ENCODE measurements around the gene ATXN2L. TPM values are rescaled to one million over a fixed set of nuclear protein-coding genes. Genes with fewer than 3 reads are reported as not detected.

The ATXN2L gene
- total and polyA plus RNA-seq, 2 experiments from 2014 or later = 134 to 192 TPM

DNA sequence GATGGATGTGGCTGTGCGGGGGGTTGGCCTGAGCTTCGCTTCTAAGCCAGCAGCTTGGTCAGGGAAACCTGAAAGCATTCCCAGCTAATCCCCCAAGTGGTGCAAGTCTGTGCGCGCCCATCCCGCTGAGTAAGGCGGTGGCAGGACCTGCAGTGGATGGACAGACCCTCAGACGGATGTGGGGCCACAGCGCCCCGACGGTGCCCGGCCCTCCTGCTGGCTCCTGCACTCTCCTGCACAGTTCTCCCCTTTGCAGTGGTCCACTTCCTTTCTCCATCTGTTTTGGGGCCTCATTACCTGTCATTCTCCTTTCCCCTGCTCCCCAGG is 57.8 kb downstream of the ATXN2L start (continued):
- TF ChIP-seq EZH2phosphoT487 (IDR thresholded peaks at IDR 0.05; ENCODE audit: unreplicated experiment) = no peak
- no peak for TF ChIP-seq NANOG (IDR thresholded peaks at IDR 0.05; ENCODE audit: borderline replicate concordance)
- TF ChIP-seq ZNF462 (CRISPR knock-in tag; IDR thresholded peaks at IDR 0.05) = no peak
- TF ChIP-seq CREB1 (CRISPR knock-in tag; IDR thresholded peaks at IDR 0.05; ENCODE audit: low read depth) = no peak
- TF ChIP-seq ZNF114 (CRISPR knock-in tag; IDR thresholded peaks at IDR 0.05) = no peak
- no peak for TF ChIP-seq POLR2AphosphoS5 (IDR thresholded peaks at IDR 0.05; ENCODE audit: low read depth)
- no peak for TF ChIP-seq STAT1 (IDR thresholded peaks at IDR 0.05; ENCODE audit: unreplicated experiment)
- no peak for TF ChIP-seq JUNB (IDR thresholded peaks at IDR 0.05; ENCODE audit: unreplicated experiment)
- no peak for TF ChIP-seq ZNF331 (CRISPR knock-in tag; IDR thresholded peaks at IDR 0.05; ENCODE audit: low read depth)
- TF ChIP-seq EZH2 (IDR thresholded peaks at IDR 0.05; ENCODE audit: low read depth, unreplicated experiment) = no peak

DNA sequence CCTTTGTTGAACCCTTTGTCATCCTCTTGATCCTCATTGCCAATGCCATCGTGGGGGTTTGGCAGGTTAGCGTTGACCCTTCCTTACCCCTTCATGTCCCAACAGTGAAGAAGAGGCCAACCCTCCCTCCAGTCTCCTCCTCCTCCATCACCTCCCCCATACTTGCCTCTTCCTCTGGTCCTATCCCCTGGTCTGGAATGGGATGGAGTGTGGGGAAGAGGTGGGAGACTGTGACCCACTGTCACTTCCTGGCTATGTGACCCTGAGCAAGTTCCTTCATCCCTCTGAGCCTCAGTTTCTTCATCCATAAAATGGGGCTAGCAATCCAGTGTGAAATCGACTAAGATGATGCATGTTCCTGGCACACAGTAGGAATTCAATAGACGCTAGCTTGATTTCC is 58.2 kb downstream of the ATXN2L start:
- H3K27ac ChIP-seq (ENCODE audit: low read depth) = no peak overlapping the region
- Mint-ChIP-seq H3K27ac (no peak overlapping the region), H3K36me3 (ENCODE audit: low read depth) (peaks cover 4% of the 10 kb centered on the region; the same call in 1 of the 3 replicates), H3K27me3 (ENCODE audit: insufficient read depth, low read depth, poor library complexity) (peaks cover 31% of the 10 kb centered on the region), H3K4me3 (peak overlapping the region; percentile 92), H3K9me3 (no peaks in the 10 kb centered on the region; the same call in 1 of the 3 replicates), H3K4me1 (peaks cover 61% of the 10 kb centered on the region)
- peak overlapping the region; percentile 91 for H3K4me3 ChIP-seq
- no peaks in the 10 kb centered on the region for H3K36me3 ChIP-seq (ENCODE audit: insufficient read depth)
- peaks cover 36% of the 10 kb centered on the region for H3K4me1 ChIP-seq (ENCODE audit: insufficient read depth)
- H3K4me2 ChIP-seq = peak overlapping the region; percentile 94
- no peaks in the 10 kb centered on the region for H3K79me2 ChIP-seq (replicated peaks; ENCODE audit: insufficient read depth)
- H4K20me1 ChIP-seq (replicated peaks; ENCODE audit: insufficient read depth) = no peaks in the 10 kb centered on the region; the same call in 1 of the 2 replicates
- H3F3A ChIP-seq (replicated peaks; ENCODE audit: low read depth) = peaks cover 10% of the 10 kb centered on the region
- DNase-seq (ENCODE audit: low spot score) = no peak
- peak overlapping the region; percentile 94 for H2AFZ ChIP-seq
- H3K27me3 ChIP-seq (ENCODE audit: insufficient read depth) = peaks cover 22% of the 10 kb centered on the region; the same call in 1 of the 2 replicates
- ATAC-seq = no peak
- no peaks in the 10 kb centered on the region for H3K9me2 ChIP-seq (ENCODE audit: insufficient read depth)
- TF ChIP-seq NANOG (IDR thresholded peaks at IDR 0.05; ENCODE audit: borderline replicate concordance) = no peak
- no peak for TF ChIP-seq ZNF331 (CRISPR knock-in tag; IDR thresholded peaks at IDR 0.05; ENCODE audit: low read depth)
- TF ChIP-seq JUNB (IDR thresholded peaks at IDR 0.05; ENCODE audit: unreplicated experiment) = no peak
- no peak for TF ChIP-seq CREB1 (CRISPR knock-in tag; IDR thresholded peaks at IDR 0.05; ENCODE audit: low read depth)
- TF ChIP-seq, protein P1, sequence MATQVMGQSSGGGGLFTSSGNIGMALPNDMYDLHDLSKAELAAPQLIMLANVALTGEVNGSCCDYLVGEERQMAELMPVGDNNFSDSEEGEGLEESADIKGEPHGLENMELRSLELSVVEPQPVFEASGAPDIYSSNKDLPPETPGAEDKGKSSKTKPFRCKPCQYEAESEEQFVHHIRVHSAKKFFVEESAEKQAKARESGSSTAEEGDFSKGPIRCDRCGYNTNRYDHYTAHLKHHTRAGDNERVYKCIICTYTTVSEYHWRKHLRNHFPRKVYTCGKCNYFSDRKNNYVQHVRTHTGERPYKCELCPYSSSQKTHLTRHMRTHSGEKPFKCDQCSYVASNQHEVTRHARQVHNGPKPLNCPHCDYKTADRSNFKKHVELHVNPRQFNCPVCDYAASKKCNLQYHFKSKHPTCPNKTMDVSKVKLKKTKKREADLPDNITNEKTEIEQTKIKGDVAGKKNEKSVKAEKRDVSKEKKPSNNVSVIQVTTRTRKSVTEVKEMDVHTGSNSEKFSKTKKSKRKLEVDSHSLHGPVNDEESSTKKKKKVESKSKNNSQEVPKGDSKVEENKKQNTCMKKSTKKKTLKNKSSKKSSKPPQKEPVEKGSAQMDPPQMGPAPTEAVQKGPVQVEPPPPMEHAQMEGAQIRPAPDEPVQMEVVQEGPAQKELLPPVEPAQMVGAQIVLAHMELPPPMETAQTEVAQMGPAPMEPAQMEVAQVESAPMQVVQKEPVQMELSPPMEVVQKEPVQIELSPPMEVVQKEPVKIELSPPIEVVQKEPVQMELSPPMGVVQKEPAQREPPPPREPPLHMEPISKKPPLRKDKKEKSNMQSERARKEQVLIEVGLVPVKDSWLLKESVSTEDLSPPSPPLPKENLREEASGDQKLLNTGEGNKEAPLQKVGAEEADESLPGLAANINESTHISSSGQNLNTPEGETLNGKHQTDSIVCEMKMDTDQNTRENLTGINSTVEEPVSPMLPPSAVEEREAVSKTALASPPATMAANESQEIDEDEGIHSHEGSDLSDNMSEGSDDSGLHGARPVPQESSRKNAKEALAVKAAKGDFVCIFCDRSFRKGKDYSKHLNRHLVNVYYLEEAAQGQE (IDR thresholded peaks at IDR 0.05; ENCODE audit: unreplicated experiment) = no peak

Measured in GM23338 (cell line).